GM06990 (cell line): ENCODE measurements around the gene NSMF.

Experiments used
- DNase-seq: peaks from one replicate; pipeline ENCODE4 v3.0.0-alpha.2; 2011; ENCODE audit not compliant: insufficient read length; ENCODE audit errors: extremely low read depth
- H3K27me3 ChIP-seq: replicated peaks from 2 replicates; pipeline ENCODE4 v1.6.0; 2011; ENCODE audit warnings: low read length; ENCODE audit not compliant: control insufficient read depth, insufficient read depth
- H3K36me3 ChIP-seq: 2 replicates; pipeline ENCODE4 v1.5.1; 2011; ENCODE audit warnings: low read length; ENCODE audit not compliant: control insufficient read depth, insufficient read depth
- H3K4me3 ChIP-seq: replicated peaks from 2 replicates; pipeline ENCODE4 v1.5.1; 2011; ENCODE audit warnings: low read depth, mild to moderate bottlenecking, control low read depth, low read length
- TF ChIP-seq, protein P1 (sequence below): IDR thresholded peaks from 2 replicates; pipeline ENCODE4 v1.5.1; 2011; ENCODE audit warnings: low read length, control low read depth, mild to moderate bottlenecking, inconsistent platforms; ENCODE audit not compliant: insufficient read depth, poor library complexity, severe bottlenecking

Gene NSMF

GRCh38 chr9:137478962-137479861, 20.1 kb upstream of the NSMF start:
- H3K4me3 ChIP-seq = no peak overlapping the region
- no peak for DNase-seq
- no peaks in the 10 kb centered on the region for H3K27me3 ChIP-seq
- H3K36me3 ChIP-seq = no peaks in the 10 kb centered on the region
- TF ChIP-seq, protein P1, sequence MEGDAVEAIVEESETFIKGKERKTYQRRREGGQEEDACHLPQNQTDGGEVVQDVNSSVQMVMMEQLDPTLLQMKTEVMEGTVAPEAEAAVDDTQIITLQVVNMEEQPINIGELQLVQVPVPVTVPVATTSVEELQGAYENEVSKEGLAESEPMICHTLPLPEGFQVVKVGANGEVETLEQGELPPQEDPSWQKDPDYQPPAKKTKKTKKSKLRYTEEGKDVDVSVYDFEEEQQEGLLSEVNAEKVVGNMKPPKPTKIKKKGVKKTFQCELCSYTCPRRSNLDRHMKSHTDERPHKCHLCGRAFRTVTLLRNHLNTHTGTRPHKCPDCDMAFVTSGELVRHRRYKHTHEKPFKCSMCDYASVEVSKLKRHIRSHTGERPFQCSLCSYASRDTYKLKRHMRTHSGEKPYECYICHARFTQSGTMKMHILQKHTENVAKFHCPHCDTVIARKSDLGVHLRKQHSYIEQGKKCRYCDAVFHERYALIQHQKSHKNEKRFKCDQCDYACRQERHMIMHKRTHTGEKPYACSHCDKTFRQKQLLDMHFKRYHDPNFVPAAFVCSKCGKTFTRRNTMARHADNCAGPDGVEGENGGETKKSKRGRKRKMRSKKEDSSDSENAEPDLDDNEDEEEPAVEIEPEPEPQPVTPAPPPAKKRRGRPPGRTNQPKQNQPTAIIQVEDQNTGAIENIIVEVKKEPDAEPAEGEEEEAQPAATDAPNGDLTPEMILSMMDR = no peak

- Histone ChIP-seq H3K4me3 (no peak overlapping the region), H3K36me3 (no peaks in the 10 kb centered on the region), H3K27me3 (no peaks in the 10 kb centered on the region)
- TF ChIP-seq, protein P1 = no peak
- no peak for DNase-seq
Observed at GRCh38 chr9:137478613-137478961, 19.5 kb upstream of the NSMF start.

DNA sequence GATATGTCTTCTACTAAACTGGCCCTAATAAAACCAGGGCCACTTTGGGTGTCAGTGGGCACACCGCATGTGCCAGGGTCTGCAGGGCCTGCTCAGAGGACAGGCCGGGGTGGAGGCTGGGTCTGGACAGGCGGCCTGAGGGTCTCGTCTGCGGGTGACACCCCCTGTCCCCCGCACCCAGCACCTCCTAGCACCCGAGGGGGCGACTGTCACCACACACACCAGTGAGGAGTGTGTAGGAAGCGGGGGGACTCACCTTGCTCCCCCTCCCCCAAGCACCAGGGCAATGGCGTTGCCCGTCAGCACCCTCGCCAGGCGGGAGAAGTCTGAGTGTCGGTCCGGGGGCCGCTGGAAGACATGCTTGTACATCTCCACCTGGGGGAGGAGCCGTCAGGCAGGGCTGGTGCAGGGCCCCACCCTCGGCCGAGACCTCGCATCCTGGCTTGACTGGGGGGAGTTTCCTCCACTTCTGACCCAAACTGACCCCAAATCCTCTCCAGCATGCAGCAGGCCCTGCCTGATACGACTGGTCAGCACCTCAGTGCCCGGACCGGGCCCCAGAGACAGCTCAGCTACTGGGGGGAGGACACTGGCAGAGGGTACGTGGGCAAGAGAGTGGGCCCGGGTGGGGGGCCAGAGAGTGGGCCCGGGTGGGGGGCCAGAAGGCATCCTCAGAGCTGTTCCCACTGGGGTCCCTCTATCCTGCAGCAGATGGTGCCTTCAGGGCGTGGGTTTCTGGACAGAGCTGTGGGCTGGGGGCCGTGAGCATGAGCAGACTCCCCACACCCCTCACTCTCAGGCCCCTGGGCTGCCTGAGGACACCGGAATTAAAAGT, 18.9 kb upstream of the NSMF start:
- TF ChIP-seq, protein P1 = no peak
- Histone ChIP-seq H3K4me3 (no peak overlapping the region), H3K36me3 (no peaks in the 10 kb centered on the region), H3K27me3 (no peaks in the 10 kb centered on the region)
- DNase-seq = no peak

- Histone ChIP-seq H3K36me3 (no peaks in the 10 kb centered on the region), H3K4me3 (no peak overlapping the region), H3K27me3 (no peaks in the 10 kb centered on the region)
- no peak for DNase-seq
- TF ChIP-seq, protein P1 = no peak
Observed at GRCh38 chr9:137476856-137477255, 17.7 kb upstream of the NSMF start.

DNA sequence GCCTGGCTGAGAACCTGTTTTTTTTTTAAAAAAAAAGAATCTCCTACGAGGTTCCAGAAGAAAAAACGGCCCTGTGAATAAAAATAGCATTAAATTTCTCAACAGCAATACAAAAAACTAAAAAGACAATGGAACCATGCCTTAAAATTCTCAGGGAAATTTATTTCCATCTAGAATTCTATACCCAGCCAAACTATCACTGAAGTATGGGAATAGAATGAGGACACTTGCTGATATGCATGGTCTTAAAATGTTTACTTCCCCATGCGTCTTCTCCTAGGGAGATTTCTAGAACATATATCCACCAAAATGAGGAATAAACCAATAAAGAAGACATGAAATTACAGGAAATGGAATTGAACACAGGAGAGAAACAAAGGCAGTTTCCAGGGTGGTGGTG, 16.5 kb upstream of the NSMF start:
- H3K36me3 ChIP-seq = no peaks in the 10 kb centered on the region
- H3K27me3 ChIP-seq = no peaks in the 10 kb centered on the region
- DNase-seq = no peak
- H3K4me3 ChIP-seq = no peak overlapping the region
- TF ChIP-seq, protein P1 = no peak
